Measurements from ENCODE around the gene ASZ1.

DNA sequence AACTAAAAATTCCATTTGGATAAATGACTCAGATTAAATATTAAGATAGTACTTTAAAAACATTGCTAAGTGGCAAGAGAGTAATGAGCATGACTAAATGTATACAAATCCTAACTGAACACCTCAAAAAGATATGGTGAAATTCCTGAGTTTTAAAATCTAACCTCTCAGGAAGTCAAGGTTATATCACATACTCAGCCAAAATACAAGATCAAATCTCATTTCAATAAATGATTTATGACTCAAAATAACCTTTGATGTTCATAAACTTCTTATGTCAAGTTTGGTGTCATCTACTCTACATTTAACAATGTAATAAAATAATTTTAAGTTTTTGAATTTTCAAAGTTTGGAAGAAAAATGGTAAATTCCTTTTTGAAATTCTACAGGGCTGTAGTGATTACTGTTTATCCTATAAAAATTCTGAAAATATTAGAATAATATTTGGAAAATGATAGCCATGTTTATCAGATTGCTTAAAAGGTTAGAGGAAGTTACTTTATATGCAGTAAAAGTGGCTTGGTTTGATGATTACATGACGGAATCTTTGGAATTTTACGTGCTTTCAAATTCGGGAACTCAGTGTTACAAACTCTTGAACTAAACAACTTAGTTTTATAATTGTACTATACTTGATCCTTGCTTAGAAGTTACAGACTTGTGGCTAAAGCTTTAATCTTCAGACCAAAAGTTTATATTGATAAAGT is 43.7 kb downstream of the ASZ1 start:
- TF ChIP-seq POLR2AphosphoS5 (IDR thresholded peaks at IDR 0.05; ENCODE audit: low read depth, low read length): no peak
- TF ChIP-seq POLR2A (IDR thresholded peaks at IDR 0.05; ENCODE audit: low read depth, low read length): no peak
- TF ChIP-seq TAF1 (IDR thresholded peaks at IDR 0.05; ENCODE audit: borderline replicate concordance, low read depth, low read length): no peak
